ENCODE data around the gene HCK.

Gene HCK

DNA sequence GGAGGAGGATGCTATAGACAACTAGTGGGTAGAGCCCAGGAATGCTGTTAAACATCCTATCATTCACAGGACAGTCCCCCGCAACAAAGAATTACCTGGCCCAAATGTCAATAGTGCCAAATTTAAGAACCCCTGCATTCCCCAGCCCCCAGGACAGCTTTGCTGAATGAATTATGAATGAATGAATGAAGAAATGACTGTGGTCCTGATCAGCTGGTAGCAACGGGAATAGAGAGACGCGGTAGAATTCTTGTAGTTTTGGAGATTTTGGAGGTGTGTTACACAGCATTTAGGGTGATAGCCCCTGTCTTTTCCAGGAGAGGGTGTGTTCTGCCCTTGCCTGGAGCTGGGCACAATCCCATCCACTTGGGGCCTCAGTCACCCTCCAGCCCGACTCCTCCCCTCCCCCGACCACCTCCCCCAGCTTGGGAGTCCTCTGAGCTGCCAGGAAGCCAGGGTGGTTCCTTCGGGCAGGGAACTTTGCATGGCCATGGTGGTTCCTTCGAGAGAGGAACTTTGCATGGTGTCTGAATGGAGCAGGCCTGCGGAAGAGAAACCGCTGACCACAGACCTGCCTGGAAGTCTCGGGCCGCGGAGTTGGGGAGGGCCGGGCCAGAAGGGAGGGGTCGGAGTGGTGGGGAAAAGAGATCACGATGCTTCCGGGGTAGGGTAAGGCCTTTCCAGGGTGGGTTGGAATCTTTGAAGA, 1.0 kb upstream of the HCK start:
- TF ChIP-seq, protein P1, sequence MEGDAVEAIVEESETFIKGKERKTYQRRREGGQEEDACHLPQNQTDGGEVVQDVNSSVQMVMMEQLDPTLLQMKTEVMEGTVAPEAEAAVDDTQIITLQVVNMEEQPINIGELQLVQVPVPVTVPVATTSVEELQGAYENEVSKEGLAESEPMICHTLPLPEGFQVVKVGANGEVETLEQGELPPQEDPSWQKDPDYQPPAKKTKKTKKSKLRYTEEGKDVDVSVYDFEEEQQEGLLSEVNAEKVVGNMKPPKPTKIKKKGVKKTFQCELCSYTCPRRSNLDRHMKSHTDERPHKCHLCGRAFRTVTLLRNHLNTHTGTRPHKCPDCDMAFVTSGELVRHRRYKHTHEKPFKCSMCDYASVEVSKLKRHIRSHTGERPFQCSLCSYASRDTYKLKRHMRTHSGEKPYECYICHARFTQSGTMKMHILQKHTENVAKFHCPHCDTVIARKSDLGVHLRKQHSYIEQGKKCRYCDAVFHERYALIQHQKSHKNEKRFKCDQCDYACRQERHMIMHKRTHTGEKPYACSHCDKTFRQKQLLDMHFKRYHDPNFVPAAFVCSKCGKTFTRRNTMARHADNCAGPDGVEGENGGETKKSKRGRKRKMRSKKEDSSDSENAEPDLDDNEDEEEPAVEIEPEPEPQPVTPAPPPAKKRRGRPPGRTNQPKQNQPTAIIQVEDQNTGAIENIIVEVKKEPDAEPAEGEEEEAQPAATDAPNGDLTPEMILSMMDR (conservative IDR thresholded peaks at IDR 0.05; ENCODE audit: low read length) = no peak
- H3K4me3 ChIP-seq (ENCODE audit: low read length) = no peak overlapping the region
- DNase-seq (ENCODE audit: low read depth) = no peak

DNA sequence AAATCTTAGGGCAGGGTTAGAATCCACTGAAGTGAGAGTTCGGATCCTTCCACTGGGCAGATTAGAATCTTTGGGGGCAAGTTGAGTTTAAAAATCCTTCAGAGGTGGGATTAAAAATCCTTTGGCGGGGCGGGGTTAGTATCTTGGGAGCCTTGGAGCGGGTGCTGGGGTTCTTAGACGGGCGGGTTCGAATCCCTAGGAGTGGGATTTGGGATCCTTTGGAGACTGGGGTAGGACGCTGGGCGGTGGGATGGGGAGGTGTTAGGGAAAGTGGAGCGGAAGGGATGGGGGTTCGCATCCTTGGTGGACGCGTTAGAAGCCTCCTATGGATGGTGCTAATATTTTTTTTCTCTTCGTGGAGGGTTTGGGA, 337 bp upstream of the HCK start:
- no peak overlapping the region for H3K4me3 ChIP-seq (ENCODE audit: low read length)
- TF ChIP-seq, protein P1 (conservative IDR thresholded peaks at IDR 0.05; ENCODE audit: low read length) = no peak

DNA sequence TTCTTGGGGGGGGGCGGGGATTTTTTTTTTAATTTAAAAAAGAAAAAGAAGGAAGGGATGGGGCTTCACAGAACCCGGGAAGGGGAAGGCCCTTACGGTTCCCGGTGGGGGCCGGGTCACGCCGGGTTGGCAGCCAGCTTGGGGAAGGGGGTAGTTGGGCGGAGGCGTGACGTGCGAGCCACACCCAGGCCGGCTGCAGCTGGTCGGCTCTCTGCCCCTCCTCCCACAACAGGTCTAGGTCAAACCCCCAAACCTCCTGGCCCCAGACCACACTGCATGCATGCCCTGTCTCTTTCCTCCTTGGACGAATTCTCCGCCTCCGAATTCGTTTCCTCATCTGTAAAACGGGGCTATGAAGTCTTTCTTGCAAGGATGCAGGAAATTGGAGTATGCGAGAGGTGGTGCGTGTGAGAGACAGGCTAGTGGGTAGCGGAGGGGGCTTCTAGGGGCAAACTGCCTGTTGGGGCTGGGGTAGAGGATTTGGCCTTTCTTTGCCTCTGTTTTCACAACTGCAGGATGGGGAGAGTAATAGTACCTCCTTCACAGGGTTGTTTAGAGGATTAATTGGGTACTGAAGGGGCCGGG, 828 bp downstream of the HCK start:
- no peak for DNase-seq (ENCODE audit: low read depth)
- TF ChIP-seq, protein P1 (conservative IDR thresholded peaks at IDR 0.05; ENCODE audit: low read length) = no peak
- no peak overlapping the region for H3K4me3 ChIP-seq (ENCODE audit: low read length)

More for the DNA sequence above, 337 bp upstream of the HCK start:
- DNase-seq (ENCODE audit: low read depth) = no peak

DNA sequence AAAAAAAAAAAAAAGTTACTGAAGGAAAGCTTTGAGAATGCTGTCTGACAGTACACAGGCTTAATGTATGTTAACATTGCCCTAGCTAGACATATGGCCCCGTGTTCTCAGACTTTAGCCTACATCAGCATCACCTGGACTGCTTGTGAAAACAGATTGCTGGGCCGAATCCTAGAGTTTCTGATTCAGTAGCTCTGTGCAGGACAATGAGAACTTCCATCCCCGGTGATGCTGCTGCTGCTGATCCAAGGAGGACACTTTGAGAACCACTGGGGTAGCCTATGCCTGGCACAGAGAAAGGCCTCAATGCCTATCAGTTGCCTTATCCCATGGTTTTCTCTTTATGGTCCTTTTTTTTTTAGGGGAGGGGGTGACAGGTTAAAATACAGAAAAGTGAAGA, 1.6 kb downstream of the HCK start:
- H3K4me3 ChIP-seq (ENCODE audit: low read length) = no peak overlapping the region
- TF ChIP-seq, protein P1 (conservative IDR thresholded peaks at IDR 0.05; ENCODE audit: low read length) = no peak
- DNase-seq (ENCODE audit: low read depth) = no peak

DNA sequence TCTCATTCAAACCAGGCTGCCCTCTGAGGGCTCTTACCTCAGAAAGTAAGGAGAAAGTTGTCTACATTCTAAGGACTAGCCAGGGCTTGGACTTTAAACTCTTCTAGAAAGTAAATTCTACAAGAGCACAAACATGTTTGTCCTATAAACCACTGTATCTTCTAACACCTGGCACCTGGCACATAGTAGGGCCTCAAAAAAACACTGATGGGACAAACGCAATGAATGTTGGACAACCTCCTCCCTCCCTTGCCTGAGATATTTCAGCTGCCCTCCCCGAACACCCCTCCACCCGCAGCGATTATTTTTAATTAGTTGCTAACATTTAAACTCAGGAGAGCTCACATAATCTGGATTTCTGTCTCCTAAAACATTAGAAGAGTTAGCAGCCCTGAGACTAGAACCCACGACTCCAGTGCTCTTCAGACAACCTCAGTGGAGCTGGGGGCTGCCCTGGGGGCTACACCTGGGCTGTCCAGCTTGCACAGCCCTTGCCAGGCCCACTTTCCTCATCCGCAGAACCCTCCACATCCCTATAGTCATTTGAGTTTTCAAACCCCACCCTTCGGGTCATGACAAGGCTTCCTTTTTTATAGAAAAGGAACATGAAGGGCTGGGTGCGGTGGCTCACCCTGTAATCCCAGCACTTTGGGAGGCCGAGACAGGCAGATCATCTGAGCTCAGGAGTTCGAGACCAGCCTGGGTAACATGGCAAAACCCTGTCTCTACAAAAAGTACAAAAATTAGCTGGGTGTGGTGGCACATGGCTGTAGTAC, 4.9 kb downstream of the HCK start:
- TF ChIP-seq, protein P1 (conservative IDR thresholded peaks at IDR 0.05; ENCODE audit: low read length) = no peak
- no peak for DNase-seq (ENCODE audit: low read depth)
- H3K4me3 ChIP-seq (ENCODE audit: low read length) = no peak overlapping the region

DNA sequence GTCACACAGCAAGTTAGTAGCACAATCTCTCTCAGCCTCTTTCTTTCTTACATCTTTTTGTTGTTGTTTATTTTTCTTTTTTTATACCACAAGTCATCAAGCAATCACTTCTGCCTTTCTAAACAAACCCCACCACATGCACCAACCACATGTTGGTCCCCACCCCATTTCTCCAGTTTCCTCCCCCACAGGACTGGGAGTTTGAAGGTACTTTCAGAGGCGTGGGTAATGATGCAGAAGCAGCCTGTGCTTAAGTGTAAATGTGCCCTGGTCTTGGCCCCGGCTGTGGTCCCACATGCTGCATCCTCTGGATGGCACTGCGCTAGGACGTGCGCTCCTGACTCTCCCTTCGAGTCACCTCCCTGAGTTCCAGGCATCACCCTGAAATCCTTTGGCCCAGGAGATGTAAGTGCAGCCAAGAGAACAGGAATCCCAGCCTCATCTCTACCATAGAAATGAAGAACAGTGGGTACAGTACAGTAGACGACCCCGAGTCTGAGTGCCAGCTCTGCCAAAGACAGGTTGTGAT, 5.7 kb downstream of the HCK start:
- TF ChIP-seq, protein P1 (conservative IDR thresholded peaks at IDR 0.05; ENCODE audit: low read length) = no peak
- no peak for DNase-seq (ENCODE audit: low read depth)
- no peak overlapping the region for H3K4me3 ChIP-seq (ENCODE audit: low read length)
